ENCODE data around the gene CCL1. TPM values are rescaled to one million over a fixed set of nuclear protein-coding genes. Genes with fewer than 3 reads are reported as not detected.

Gene CCL1
- total RNA-seq, 1 experiment from 2014 or later: not detected

DNA sequence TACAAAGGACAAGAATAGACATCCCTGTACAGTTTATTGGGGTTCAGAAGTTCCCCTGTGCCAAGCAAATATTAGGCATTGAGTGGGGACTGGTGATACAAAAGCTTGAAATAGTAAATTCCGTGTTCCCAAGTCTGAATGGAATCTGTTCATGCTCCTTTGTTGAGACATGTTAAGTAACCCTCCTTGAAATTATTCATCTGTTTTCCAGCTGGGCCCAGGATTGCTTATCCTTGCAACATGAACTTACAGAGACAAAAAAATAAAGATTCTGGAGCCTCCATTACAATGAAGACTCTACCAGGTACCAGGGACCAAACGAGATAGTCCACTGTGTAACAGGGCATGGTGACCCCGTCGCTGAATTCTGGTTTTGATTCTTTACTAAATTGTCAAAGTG is 49.9 kb downstream of the CCL1 start:
- DNase-seq: no peak
- CTCF ChIA-PET: no interaction called here
- Mint-ChIP-seq H3K4me1 (ENCODE audit: low read depth, unreplicated experiment) (no peaks in the 10 kb centered on the region), H3K27me3 (ENCODE audit: unreplicated experiment) (peaks cover 69% of the 10 kb centered on the region), H3K9me3 (ENCODE audit: low read depth, unreplicated experiment) (no peaks in the 10 kb centered on the region), H3K27ac (ENCODE audit: unreplicated experiment) (no peak overlapping the region), H3K4me3 (ENCODE audit: low read depth, unreplicated experiment) (no peak overlapping the region), H3K36me3 (ENCODE audit: insufficient read depth, unreplicated experiment) (no peaks in the 10 kb centered on the region)
- BruUV-seq (replicated peaks): no TSS peak
- intact Hi-C loops (cut with micrococcal nuclease; ENCODE audit: unreplicated experiment): no loop called here
- TF ChIP-seq, protein P1, sequence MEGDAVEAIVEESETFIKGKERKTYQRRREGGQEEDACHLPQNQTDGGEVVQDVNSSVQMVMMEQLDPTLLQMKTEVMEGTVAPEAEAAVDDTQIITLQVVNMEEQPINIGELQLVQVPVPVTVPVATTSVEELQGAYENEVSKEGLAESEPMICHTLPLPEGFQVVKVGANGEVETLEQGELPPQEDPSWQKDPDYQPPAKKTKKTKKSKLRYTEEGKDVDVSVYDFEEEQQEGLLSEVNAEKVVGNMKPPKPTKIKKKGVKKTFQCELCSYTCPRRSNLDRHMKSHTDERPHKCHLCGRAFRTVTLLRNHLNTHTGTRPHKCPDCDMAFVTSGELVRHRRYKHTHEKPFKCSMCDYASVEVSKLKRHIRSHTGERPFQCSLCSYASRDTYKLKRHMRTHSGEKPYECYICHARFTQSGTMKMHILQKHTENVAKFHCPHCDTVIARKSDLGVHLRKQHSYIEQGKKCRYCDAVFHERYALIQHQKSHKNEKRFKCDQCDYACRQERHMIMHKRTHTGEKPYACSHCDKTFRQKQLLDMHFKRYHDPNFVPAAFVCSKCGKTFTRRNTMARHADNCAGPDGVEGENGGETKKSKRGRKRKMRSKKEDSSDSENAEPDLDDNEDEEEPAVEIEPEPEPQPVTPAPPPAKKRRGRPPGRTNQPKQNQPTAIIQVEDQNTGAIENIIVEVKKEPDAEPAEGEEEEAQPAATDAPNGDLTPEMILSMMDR (IDR thresholded peaks at IDR 0.05; ENCODE audit: unreplicated experiment): no peak

GRCh38 chr17:34312080-34312479 is 51.0 kb downstream of the CCL1 start:
- peaks cover 76% of the 10 kb centered on the region for H3K27me3 Mint-ChIP-seq (ENCODE audit: unreplicated experiment)
- intact Hi-C loops (cut with micrococcal nuclease; ENCODE audit: unreplicated experiment): no loop called here
- DNase-seq: no peak
- CTCF ChIA-PET: interaction anchor here (1.0 kb wide), 1 partner anchor 49 kb away, joined by 3 read pairs; no protein-coding TSS in a partner anchor
- TF ChIP-seq, protein P1 (IDR thresholded peaks at IDR 0.05; ENCODE audit: unreplicated experiment): no peak
- no peaks in the 10 kb centered on the region for H3K9me3 Mint-ChIP-seq (ENCODE audit: low read depth, unreplicated experiment)
- no peaks in the 10 kb centered on the region for H3K4me1 Mint-ChIP-seq (ENCODE audit: low read depth, unreplicated experiment)
- no peaks in the 10 kb centered on the region for H3K36me3 Mint-ChIP-seq (ENCODE audit: insufficient read depth, unreplicated experiment)
- H3K4me3 Mint-ChIP-seq (ENCODE audit: low read depth, unreplicated experiment): no peak overlapping the region
- H3K27ac Mint-ChIP-seq (ENCODE audit: unreplicated experiment): no peak overlapping the region
- BruUV-seq (replicated peaks): no TSS peak

DNA sequence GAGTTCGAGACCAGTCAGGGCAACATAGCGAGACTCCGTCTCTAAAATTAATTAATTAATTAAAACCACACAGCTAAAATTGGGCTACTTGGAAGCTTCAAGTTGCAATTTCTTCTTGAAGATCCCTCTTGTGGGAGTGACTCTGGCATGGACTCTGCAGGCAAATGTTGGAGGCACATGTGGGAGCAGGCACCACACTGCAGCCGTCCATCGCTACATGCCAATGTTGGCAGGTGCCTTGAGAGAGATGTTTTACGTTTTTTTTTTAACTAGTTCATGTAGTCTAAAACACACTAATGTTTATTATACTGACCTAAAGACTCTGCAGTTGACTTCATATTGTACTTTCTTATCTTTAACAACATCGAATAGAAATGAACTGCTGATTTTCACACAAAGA is 51.7 kb downstream of the CCL1 start:
- no peaks in the 10 kb centered on the region for H3K4me1 Mint-ChIP-seq (ENCODE audit: low read depth, unreplicated experiment)
- H3K36me3 Mint-ChIP-seq (ENCODE audit: insufficient read depth, unreplicated experiment): no peaks in the 10 kb centered on the region
- intact Hi-C loops (cut with micrococcal nuclease; ENCODE audit: unreplicated experiment): no loop called here
- no TSS peak for BruUV-seq (replicated peaks)
- H3K27me3 Mint-ChIP-seq (ENCODE audit: unreplicated experiment): peaks cover 76% of the 10 kb centered on the region
- H3K9me3 Mint-ChIP-seq (ENCODE audit: low read depth, unreplicated experiment): no peaks in the 10 kb centered on the region
- H3K27ac Mint-ChIP-seq (ENCODE audit: unreplicated experiment): no peak overlapping the region
- TF ChIP-seq, protein P1 (IDR thresholded peaks at IDR 0.05; ENCODE audit: unreplicated experiment): no peak
- no peak for DNase-seq
- no peak overlapping the region for H3K4me3 Mint-ChIP-seq (ENCODE audit: low read depth, unreplicated experiment)
- CTCF ChIA-PET: no interaction called here

Other genes with a start within 250 kb of the CCL1 start
- 1.8 and 6.0 TPM in 2 replicates for gene CCL2, start 107.9 kb downstream of the CCL1 start, total RNA-seq (2022)
- gene CCL7, start 93.0 kb downstream of the CCL1 start, total RNA-seq (2022): not detected in 2 replicates
- not detected in 2 replicates for gene CCL11, start 77.5 kb downstream of the CCL1 start, total RNA-seq (2022)
- gene CCL8, start 43.8 kb downstream of the CCL1 start, total RNA-seq (2022): not detected in 2 replicates
- gene CCL13, start 6.8 kb downstream of the CCL1 start, total RNA-seq (2022): not detected in 2 replicates
- gene TMEM132E, start 216.3 kb upstream of the CCL1 start, total RNA-seq (2022): 0.15 and 0.26 TPM in 2 replicates

Data from Calu3 (cell line).